GM12875 (cell line): Measurements from ENCODE around the gene GNA14.

Experiments
- H3K4me3 ChIP-seq: one replicate; pipeline ENCODE4 v1.5.1; 2011; ENCODE audit warnings: low read depth, low read length, control low read depth
- TF ChIP-seq, protein P1 (sequence below): IDR thresholded peaks from 2 replicates; pipeline ENCODE4 v1.5.1; 2011; ENCODE audit warnings: low read depth, mild to moderate bottlenecking, control low read depth, inconsistent platforms, low read length, moderate library complexity, borderline replicate concordance; ENCODE audit not compliant: insufficient read depth

Gene GNA14

DNA sequence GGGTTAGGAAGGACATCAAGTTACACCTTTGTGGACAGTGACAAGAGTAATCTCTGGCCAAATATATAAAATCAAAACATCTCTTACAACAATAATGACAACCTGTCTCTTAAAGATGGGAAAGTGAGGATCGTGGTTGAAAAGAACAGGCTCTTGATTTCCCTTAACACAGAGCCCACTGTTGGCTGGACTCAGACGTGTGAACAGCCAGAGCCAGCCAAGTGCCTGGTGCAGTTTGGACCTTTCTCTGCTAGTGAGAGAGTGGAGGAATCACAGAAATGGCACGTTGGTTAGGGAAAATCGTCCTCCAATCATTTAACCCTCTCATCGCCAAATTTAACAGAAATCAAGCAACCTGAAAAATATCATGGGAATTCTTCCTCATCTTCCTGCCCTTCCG is 131.3 kb downstream of the GNA14 start:
- TF ChIP-seq, protein P1, sequence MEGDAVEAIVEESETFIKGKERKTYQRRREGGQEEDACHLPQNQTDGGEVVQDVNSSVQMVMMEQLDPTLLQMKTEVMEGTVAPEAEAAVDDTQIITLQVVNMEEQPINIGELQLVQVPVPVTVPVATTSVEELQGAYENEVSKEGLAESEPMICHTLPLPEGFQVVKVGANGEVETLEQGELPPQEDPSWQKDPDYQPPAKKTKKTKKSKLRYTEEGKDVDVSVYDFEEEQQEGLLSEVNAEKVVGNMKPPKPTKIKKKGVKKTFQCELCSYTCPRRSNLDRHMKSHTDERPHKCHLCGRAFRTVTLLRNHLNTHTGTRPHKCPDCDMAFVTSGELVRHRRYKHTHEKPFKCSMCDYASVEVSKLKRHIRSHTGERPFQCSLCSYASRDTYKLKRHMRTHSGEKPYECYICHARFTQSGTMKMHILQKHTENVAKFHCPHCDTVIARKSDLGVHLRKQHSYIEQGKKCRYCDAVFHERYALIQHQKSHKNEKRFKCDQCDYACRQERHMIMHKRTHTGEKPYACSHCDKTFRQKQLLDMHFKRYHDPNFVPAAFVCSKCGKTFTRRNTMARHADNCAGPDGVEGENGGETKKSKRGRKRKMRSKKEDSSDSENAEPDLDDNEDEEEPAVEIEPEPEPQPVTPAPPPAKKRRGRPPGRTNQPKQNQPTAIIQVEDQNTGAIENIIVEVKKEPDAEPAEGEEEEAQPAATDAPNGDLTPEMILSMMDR, result no peak
- no peak overlapping the region for H3K4me3 ChIP-seq

DNA sequence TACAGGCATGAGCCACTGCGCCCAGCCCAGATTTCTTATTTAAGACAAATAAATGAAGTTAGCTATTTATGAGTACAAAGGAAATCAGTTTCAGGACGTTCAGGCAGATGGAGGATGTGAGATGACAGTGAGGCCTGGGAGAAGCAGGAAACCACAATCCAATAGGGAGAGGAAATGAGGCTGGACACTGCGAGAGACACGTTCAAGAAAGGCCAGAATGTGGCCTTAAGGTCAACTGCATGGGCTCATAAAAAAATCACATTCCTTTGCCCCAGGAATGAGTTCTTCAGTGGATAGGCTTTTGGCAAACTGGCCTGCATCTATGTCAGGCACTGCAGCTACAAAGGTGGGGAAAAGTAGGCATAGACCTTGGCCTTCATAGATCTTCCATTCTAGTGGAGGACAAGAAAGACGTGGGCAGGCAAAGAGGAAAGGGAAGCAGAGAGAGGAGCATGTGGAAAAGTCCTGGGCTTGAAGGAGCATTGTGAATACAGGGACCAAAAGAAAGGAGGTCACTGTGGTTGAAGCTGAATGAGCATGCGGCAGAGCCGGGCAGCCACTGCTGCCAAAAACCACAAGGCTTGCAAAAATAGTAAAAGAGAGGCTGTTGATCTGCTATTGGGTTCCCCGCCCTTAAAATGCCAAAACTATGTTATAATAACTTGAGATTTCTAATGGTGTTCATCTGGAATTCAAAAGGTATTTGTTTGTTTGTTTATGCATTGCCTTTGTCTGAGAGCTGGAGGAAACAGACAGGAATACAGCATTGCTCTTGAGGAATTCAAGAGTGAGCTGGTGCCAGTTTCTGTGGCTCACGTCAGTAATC is 133.0 kb downstream of the GNA14 start:
- TF ChIP-seq, protein P1, result no peak
- no peak overlapping the region for H3K4me3 ChIP-seq

DNA sequence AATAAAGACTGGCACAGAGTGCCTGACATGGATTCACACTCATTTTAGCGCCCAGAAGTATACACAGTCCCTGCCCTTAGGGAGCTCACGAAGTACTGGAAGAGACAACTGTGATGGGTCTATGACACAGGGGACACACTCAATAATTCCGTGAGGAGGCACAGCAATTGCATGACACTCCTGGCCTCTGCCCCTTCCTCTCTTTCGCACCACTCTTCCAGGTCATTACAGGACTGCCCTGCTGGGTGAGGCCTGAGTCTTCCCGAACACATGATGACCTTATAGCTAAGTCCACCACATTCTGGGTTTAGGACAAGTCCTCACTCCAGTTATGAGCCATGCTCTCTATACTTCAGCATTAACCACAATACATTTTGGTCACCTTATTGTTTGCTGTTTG is 134.7 kb downstream of the GNA14 start:
- TF ChIP-seq, protein P1, result no peak

DNA sequence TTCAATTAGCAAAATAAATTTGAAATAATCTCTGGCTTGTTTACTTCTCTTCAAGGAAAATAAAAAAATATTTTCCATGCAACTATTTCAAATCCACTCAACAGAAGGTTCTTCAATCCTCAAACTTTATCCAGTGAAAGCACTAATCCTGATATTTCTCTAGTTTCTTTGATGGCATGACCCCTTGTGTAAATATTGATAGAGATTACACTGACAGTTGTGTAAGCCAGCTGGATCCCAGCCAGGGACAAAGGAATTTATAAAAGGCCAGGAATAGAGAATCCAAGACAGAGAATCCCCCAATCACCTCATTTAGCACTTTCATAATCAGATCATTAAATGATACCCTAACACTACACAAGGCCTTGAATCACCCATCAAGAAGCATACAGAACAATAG is 135.2 kb downstream of the GNA14 start:
- no peak overlapping the region for H3K4me3 ChIP-seq
- TF ChIP-seq, protein P1, result no peak

More for the DNA sequence above, 134.7 kb downstream of the GNA14 start:
- H3K4me3 ChIP-seq, result no peak overlapping the region

DNA sequence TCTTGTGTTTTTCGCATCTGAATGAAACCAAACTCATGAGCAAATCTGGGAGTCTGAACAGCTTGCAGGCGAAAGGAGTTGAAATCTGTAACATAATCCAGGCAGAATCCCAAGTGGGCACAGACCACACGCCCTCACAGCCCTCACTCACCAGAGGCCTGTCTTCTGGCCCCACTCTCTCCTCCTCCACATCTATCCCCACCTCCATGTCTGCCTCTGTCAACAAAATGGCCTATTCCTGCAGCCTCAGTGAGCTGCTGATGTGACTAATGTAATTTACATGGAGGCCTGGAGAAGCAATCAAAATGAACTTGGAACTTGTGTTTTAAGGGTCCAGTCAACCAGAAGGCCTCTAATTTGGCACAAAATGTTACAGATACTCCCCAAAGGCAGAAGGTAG is 136.6 kb downstream of the GNA14 start:
- TF ChIP-seq, protein P1, result no peak

DNA sequence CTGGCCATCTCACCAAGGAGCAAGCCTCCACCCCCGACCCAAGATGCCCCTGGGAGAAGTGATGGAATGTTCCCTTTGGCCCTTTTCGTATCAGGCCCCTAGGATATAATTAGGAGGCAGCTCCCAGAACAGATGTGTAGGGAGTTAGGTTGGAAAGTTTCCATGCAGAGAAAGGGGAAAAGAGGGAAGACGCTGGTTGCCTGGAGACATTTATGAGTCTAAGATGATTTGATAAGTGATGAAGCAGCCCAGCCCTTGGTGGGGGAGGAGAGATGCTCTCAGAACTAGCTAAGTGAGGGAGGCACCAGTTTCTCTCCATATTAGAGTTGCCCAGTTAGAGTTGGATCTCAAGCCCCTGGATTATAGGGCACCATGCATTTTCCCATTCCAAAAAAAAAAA is 137.5 kb downstream of the GNA14 start:
- TF ChIP-seq, protein P1, result no peak
- H3K4me3 ChIP-seq, result no peak overlapping the region

More for the DNA sequence above, 136.6 kb downstream of the GNA14 start:
- no peak overlapping the region for H3K4me3 ChIP-seq

DNA sequence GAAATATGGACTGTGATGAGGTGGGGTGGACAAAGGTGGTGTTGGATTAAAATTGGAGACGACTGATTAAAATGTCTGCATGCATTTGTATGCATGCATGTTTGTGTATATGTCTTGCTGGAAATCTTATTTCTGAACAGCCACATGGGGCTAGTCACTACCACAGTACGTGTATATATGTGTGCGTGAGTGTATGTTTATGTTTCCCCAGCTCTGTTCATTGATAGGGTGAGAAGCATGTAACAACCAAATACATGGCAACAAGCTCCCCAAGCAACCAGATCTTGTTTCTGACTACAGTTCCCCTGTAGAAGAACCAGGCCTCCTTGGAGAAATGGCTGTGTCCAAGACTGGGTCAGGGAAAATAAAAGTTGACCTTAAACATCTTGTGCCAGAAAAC is 139.7 kb downstream of the GNA14 start:
- no peak overlapping the region for H3K4me3 ChIP-seq
- TF ChIP-seq, protein P1, result no peak
